Non-pigmented ciliary epithelial cell (primary cell): ENCODE data around the gene B3GALT6.

Source experiments
- DNase-seq: peaks from one replicate; pipeline ENCODE4 v3.0.0-alpha.2; 2010; ENCODE audit warnings: low read depth

The B3GALT6 gene

DNA sequence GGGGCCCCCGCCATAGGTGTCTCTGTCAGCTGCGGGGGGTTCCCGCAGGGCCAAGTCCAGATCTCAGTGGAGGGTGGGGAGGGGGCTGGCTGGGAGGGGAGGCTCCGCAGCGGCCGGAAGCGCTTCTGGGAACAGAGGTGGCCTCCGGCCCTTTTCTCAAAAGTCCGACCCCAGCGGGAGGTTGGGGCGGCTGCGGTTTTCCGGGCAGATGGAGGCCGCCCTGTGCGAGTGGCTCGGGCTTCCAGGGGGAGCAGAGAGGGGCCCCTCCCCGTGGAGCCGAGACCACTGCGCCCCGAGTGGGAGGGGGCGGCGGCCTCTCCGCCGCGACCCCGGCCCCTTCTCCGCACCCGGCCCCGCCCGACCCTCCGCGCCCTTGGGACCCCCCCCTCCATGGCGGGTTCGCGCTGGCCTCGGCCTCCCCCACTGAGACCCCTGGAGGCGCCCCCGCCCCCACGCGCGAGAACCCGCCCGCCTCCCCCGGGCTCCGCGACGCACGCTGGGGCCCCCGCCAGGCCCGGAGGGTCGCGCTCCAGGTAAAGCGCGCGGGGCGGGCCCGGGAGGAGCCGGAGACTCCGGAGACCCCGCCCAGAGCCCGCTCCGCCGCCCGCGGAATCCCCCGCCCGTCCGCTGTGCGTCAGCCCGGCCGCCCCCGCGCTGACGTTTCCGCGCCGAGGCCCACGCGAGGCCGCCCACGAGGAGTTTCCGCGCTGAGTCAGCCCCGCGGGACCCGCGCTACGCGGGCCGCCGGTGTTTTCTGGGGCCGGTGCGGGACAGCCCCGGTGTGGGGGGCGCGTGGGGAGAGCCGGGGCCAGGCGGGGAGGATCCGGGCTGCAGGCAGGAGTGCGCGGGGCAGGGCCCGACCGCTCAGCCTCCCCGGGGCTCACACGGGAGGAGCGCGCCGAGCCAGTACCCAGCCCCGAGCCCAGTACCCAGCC lies 30.9 kb upstream of the B3GALT6 start:
- DNase-seq, result peak; percentile 1

DNA sequence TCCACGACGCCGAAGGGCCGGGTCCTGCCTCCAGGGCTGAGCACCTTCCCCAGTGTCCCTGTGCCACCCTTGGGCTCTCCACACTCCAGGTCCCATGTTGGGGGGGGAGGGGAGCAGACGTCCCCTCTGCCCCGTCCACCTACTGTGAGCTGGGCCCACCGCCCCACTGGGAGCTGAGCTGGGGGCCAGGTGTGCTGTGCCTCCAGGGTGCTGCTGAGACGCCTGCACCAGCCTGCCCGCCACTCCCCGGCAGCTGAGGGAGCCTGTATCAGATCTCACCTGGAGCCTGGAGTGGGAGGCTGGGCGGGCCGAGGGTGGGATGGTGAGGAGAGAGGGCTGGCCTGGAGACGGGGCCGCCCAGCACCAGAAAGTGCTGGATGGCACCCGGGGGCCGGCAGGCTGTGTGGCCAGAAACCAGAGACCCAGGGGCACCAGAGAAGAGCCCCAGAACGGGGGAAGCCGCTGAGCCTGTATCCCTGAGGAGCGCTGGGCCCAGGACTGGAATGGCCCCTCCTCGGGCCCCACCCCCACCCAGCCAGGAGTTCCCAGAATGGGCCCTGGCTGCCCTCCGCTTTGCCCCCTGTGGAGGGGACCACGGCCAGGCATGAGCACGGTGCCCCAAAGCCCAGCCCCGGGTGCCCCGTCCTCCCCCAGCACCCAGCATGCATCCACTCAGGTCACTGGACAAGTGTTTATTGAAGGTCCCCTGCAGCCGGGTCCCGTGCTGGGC lies 29.0 kb upstream of the B3GALT6 start:
- DNase-seq, result no peak

DNA sequence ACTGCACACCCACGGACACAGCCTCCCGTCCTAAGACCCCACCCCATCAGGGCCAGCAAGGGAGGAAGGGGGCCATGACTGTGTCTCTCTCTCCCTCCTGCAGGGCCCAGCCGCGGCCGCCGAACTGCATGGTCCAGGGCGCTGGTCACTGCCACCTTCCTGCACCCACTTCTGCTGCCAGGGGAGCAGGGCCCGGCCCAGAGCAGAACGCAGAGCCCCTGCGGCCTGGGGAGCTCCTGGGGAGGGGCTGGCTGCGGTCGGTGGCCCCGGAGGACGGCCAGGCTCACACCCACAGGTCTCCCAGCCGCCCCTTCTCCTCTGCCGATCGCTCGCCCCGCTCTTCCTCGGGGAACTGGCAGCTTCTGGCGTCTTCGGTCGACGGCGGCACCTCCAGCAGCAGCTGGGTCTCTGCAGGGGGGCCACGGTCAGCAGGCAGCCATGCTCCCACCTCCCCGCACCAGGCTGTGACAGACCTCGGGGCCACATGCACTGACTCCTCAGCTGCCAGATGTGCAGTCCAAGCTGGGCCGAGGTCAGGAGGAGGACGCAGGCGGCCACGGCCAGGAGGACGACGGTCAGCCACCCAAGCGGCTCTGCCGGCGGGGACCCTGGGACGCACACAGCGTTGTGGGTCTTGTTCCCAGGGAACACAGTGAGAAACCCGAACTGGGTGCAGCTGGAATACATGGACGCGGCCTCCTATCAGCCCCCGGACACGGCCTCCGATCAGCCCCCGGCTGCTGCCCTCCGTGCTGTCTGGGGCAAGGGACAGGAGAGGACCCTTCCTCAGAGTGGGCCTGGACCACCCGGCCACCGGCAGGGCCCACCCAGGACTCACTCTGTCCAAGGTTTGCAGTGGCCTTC lies 28.2 kb upstream of the B3GALT6 start:
- no peak for DNase-seq

DNA sequence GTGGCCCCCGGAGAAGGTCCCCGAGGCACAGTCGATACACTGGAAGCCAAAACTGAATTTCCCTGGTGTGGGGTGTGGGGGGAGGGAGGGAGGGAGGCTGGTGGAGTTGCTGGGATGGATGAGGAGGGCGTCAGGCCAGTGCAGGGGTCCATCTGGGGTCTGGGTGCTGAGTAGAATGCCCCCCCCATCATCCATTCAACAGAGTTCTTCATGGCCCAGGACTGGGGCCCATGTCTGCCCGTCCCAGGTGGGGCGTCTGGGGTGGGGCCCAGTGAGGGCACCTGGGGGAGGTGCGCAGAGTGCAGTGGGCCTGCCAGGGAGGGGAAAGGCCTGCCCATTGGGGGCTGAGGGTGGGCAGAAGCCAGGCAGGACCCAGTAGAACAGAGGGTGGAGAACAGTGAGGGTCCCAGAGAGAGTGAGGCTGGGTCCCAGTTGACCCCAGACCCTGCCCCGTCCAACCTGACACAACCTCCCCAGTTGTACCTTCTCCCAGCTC lies 27.6 kb upstream of the B3GALT6 start:
- no peak for DNase-seq

DNA sequence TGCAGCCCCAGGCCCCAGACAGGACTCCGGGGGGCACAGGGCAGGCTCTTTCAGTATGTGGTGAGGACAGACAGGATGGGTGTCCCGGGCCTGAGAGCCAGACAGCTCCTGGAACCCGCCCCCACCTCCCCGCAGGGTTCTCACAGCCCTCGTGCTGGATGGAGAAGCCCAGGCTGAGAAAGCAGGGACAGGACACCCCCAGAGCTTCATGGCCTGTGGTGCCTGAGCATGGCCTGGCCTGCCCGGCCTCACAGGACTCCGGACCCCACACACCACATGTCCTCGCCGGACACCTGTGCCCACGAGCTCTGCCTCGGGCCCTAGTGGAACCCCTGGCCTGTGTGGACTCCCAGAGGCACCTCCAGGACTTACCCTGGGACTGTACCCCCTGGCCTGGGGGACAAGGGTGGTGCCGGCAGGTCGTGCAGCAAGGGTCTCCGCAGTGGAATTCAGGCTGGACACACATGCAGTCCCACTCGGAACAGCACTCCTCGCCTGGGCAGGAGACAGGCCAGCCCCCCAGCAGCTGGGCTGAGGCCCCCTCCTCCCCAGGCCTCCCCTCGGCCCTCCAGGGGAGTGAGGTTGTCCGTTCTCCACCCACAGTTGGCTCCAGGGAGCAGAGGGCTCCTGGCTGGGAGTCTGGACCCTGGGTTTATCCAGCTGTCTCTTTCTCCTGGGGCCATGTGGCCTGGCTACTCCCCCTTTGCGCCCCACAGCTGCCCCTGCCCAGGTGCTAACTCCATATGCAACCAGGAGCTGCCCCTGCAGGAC lies 26.9 kb upstream of the B3GALT6 start:
- no peak for DNase-seq

DNA sequence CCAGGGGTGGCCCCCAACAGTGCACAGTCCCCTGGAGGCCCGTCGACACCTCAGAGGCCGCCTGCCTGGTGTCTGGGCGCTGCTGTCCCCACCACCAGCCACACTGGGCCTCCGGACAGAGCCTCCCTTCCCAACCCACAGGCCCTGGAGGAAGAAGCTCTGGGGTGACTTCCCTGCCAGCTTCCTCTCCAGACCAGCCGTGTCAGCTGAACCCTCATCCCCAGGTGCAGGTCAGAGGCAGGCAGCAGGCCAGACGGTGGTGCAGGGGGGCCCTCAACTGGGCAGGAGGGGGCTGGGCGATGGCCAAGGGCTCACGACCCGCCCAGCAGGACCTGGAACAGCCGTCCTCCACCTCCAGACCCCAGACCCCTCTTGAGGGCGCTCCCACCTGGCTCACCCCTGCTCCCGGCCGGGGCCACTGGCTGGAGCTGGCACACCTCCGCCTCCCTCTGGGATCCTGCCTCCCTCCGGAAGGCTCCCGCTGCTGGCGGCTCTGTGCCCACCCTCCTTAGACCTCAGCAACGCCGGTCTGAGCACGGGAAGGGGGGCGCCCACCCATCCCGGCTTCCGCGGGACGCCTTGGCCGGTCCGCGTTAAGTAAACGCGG lies 26.2 kb upstream of the B3GALT6 start:
- DNase-seq, result no peak

DNA sequence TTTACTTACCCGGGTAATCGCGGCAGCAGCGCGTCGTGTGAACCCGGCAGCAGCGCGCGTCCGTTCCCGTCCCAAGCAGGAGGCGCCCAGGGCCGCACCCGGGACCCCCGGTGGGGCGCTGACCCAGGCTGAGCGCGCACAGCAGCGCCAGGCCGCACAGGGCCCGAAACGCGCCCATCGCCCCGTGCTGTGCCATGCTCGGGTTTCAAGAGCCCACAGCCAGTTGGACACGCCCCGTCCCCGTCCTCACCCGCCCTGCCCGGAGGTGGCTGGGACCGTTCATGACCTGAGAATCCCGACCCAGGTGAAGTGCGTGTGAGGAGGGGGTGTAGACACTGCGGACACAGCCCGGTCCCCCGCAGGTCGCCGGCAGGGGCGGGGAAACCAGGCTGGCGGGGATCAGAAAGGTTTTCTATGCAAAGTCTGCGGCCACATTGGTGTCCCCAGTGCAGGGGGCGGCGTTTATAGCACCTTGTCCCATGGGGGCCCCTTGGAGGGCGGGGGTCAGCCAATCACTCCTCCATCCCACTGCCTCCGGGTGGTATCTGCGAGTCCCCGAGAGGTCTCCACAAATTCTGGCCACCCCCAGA lies 25.6 kb upstream of the B3GALT6 start, which contains the start of gene TNFRSF18:
Gene TNFRSF18 (minus strand): TSS at position 217 of the 590 bp plus-strand sequence. CDS start 21 bp downstream, at position 196.
- no peak for DNase-seq

DNA sequence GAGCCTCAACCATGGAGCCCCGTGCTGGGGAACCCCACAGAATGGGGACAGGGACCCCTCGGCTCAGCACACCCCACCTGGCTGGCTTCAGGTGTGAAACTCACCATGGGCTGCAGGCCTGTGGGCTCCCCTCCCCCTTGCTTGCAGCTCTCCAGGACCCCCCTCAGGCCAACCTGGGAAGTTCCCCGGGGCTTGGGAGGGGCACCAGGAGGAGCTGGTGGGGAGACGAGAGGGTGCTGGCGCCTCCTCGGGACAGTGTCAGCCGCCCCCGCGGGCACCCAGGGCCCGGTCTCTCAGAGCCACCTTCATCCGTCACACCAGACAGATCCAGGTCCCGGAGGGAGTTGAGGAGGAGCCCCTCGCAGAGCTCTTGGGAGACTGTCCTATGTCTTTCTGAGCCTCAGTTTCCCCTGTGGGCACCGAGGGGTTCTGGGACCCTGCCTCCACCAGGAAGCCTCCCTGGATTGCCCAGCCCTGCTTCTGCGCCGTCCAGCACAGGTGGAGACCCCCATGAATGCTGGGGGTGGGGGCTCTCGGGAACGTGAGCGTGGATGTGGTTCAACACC lies 25.0 kb upstream of the B3GALT6 start:
- no peak for DNase-seq

DNA sequence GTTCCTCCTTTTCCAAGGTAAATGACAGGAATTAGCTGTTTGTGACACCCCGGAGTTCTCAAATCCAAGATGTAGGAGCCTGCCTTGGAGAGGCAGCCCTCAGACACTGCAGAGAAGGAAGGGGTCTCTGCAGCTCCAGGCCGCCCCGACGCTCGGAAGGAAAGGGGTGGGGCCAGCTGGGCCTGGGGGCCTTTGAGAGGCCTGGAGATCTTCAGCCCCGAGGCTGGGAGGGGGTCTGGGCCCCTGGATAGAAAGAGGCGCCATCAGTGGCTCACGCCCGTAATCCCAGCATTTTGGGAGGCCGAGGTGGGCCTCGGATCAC lies 24.5 kb upstream of the B3GALT6 start:
- DNase-seq, result no peak

DNA sequence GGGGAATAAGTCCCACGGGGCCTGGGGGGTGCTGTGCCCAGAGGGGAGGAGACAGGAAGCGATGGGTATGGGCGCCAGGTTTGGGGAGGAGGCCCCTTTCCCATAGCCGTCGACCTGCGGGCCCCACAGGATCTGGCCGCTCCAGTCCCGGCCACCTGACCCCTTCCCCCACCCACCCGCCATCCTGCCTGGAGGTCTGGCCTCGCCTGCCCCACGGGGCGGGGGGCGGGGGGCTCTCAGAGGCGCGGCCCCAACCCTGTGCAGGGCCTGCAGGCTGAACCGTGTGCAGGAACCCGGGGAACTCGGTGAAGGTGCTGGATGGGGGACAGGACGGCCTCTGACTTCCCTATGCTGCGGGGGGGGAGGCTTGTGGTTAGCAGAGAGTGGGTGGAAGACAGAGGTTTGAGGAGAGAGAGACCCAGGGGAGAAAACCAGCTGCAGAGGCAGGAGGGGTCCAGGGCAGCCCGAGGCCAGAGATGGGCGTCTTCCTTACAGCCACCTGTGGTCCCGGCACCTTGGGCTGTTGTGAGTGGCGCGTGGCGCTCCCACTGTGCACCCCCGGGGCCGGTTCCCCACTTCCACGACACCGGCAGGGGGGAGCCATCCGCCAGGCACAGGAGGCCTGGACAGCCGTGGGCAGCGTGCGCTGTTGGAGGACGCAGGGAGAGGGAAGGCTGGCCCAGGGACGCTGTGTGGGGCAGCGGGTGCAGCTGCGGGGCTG lies 23.2 kb upstream of the B3GALT6 start:
- no peak for DNase-seq

DNA sequence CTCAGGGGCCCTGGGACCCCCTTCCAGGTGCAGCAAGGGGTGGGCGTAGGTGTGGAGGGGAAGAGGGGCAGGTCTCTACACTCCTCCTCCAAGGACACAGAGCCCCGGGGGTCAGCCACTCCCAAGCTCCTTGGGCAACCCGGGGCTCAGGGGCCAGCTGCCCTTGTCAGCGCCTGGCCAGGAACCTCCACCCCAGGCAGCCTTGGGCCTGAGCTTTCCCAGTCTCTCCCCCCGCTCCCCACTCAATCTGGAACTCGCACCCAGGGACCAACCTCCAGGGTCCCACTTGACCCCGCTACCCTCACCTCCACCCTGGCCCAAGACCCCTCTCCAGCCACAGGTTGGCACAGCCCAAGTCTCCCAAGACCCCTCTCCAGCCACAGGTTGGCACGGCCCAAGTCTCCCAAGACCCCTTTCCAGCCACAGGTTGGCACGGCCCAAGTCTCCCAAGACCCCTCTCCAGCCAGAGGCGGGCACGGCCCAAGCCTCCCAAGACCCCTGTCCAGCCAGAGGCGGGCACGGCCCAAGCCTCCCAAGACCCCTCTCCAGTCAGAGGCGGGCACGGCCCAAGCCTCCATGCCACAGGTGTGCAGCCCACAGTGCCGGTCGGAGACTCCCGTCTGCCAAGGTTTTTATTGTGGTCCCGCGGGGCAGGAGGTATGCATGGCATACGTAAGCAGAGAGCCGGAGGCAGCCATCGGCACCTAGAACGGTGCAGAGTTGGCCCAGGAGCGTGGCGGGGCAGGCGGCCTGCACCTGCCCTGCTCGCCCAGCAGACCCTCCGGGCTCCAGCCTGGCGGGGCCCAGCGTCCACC lies 21.1 kb upstream of the B3GALT6 start:
- no peak for DNase-seq

DNA sequence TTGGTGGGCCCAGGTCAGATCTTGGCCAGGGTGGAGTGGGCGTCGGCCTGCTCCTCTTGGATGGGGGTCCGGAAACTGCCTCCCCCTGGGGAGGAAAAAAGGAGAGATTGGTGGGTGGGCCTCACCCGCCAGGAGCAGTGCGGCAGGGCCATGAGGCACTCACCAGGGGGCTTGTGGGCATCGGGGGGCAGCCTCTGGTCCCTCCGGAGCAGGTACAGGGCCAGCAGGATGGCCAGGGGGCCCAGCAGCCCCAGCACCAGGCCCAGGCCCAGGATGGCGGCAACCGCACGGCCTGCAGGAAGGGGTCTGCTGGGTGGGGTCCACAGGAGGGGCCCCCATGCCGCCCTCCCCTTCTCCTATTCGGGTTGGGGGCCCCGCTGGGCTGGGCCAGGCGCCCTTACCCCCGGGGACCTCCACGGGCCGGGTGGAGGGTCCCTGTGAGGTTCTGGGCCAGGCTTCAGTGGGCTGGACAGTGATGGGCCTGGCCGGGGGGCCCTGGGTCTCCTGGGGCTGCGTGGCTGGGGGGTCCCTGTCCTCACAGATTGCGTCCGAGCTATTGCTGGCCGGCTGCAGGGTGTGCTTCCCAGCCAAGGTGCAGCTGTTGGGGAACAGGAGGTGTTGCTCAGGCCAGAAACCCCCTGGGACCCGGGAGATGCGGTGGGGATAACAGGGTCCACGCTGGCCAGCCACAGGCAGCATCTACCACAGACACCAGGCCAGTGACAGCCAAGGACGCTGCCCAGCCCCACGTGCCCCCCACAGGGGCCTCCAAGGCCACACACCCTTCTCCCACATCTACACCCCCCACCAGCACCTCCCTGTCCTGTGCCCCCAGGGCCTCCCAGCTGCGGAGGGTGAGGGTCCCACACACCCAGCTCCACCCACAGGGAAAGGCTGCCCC lies 20.2 kb upstream of the B3GALT6 start:
- no peak for DNase-seq

DNA sequence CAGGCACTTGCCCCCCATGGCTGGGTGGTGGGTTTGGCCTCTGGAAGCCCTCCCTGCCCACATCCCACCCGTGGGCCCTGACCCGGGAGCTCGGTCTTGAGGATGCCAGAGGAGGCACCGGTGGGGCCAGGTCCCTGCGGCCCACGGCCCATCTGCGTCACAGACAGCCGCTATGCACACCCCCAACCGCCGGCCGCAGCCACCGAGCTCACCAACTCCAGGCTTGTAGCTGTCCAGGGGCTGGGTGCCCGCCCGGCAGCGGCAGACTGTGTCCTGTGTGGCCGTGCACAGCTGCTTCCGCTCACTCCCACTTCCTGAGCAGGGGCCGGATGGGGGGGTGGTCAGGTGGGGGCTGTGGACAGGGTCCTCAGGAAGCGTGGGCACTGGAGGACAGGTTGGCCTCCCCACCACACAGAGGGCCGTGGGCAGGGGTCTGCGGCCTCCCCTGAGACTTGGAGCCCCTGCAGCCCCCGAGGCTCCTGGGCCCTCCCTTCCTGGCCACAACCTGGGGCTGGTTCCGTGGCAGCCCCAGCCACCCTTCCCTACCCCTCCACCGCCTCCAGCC lies 19.2 kb upstream of the B3GALT6 start:
- no peak for DNase-seq

DNA sequence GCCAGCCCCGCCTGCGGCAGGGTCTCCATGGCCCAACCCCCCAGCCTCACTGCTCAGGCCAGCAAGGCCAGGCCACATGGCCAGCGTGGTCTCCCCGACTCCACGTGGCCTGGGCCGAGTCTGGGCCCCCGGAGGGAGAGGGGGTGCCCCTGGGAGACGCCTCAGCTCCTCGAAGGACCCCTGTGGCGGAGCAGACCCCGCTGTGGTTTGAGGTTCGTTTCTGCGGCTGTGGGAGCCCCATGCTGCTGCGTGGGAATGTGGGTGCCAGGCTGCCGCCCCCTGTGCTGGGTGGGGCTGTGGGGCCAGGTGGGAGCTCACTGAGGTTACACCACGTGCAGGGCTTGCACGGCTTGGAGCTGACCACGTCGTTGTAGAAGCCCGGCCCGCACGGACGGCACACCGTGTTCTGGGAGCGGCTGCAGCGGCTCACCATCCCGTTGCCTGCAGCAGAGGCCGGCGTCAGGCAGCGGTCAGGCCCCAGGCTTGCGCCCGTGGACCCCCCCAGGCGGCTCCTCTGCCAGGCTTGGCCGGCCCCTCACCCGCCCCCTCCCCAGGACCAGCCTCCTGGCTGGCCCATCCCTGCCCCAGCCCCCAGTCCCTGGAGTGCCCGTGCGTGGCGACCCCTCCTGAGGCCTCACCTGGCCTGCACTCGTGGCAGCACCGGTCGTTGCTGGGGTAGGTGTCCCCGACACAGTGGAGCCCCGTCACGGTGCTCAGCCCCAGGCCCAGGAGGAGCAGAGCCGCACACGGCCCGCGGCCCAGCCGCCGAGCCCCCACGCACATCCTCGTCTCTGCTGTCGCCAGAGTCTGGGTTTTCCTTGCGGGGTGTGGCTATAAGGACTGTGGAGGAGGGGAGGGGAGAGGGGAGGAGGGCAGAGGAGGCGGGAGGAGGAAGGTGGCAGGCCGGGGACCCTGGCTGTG lies 18.4 kb upstream of the B3GALT6 start, which contains the start of gene TNFRSF4:
Gene TNFRSF4 (minus strand): TSS at position 809 of the 921 bp plus-strand sequence. CDS start 26 bp downstream, at position 783.
- DNase-seq, result no peak

DNA sequence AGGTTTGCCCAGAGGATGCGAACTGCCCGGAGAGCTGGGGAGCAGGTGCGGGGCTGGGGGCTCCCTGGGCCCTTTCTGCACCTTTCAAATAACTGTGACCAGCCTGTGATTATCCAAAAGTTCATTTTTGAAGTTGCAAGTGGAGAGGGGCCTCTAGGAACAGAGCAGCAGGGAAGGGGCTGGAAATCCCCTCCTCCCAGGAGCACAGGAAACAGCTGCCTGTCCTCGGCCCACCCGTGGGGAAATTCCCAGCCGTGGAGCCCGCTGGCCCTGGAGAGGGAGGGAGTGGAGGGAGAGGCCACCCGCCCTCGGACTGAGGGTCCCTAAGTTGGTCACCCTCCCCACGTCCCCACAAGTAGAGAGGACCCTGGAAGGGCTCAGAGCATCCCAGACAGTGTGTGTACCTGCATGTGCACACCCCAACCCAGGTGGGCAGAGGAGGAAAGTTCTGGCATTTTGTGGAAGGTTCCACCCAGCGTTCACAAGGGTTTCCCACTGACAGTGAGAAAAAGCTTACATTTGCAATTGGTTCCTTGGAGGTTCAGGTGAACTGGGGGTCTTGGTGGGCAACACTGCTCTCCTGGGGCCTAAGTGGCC lies 16.9 kb upstream of the B3GALT6 start:
- DNase-seq, result no peak
